HepG2 (cell line): ENCODE data around the gene ATP2B2. TPM values are rescaled to one million over a fixed set of nuclear protein-coding genes. Genes with fewer than 3 reads are reported as not detected.
A peak's percentile ranks its signal among the peaks of the same experiment; 100 is the strongest.

Source experiments
- ARID2 ChIP-seq: sonication (generic); formaldehyde crosslinking; IDR thresholded peaks from 2 replicates; pipeline ENCODE4 v1.8.1; 2022; ENCODE audit warnings: mild to moderate bottlenecking, missing genetic modification reagents, borderline replicate concordance
- MBD4 ChIP-seq: IDR thresholded peaks from 2 replicates; pipeline ENCODE4 v1.6.1; 2012; ENCODE audit warnings: low read length, inconsistent platforms, borderline replicate concordance
- MTF1 ChIP-seq: sonication (generic); formaldehyde crosslinking; IDR thresholded peaks from 2 replicates; pipeline ENCODE4 v1.5.0; 2020; ENCODE audit warnings: missing genetic modification reagents
- RCOR2 ChIP-seq: IDR thresholded peaks from 2 replicates; pipeline ENCODE4 v1.6.1; 2016; ENCODE audit warnings: missing biosample characterization, missing genetic modification reagents
- SIN3B ChIP-seq: fragments of 150-350 bp; IDR thresholded peaks from 2 replicates; pipeline ENCODE4 v1.6.1; 2014; ENCODE audit warnings: low read length
- SIX4 ChIP-seq: sonication (generic); formaldehyde crosslinking; IDR thresholded peaks from 2 replicates; pipeline ENCODE4 v1.4.0; 2020; ENCODE audit warnings: missing genetic modification reagents
- SNAPC2 ChIP-seq: sonication (generic); formaldehyde crosslinking; IDR thresholded peaks from 2 replicates; pipeline ENCODE4 v1.8.1; 2022; ENCODE audit warnings: mild to moderate bottlenecking, missing genetic modification reagents
- ZFP36 ChIP-seq: fragments of 150-350 bp; IDR thresholded peaks from 2 replicates; pipeline ENCODE4 v1.6.1; 2018; ENCODE audit warnings: borderline replicate concordance, low read length, low read depth; ENCODE audit not compliant: partially characterized antibody
- ZFP41 ChIP-seq: sonication (generic); formaldehyde crosslinking; IDR thresholded peaks from 2 replicates; pipeline ENCODE4 v1.4.0; 2020; ENCODE audit warnings: mild to moderate bottlenecking, missing genetic modification reagents, borderline replicate concordance
- ZMYM3 ChIP-seq: sonication (generic); formaldehyde crosslinking; IDR thresholded peaks from 2 replicates; pipeline ENCODE4 v1.5.1; 2020; ENCODE audit warnings: mild to moderate bottlenecking, missing genetic modification reagents
- ZNF225 ChIP-seq: sonication (generic); formaldehyde crosslinking; IDR thresholded peaks from 2 replicates; pipeline ENCODE4 v1.4.0; 2020; ENCODE audit warnings: mild to moderate bottlenecking, missing genetic modification reagents
- ZNF24 ChIP-seq: fragments of 450-650 bp; IDR thresholded peaks from 2 replicates; pipeline ENCODE4 v1.6.1; 2017; ENCODE audit warnings: antibody characterized with exemption, mild to moderate bottlenecking
- ZNF557 ChIP-seq: sonication (generic); formaldehyde crosslinking; IDR thresholded peaks from 2 replicates; pipeline ENCODE4 v1.4.0; 2020; ENCODE audit warnings: missing genetic modification reagents
- ZNF562 ChIP-seq: sonication (generic); formaldehyde crosslinking; IDR thresholded peaks from 2 replicates; pipeline ENCODE4 v1.8.0; 2022; ENCODE audit warnings: missing genetic modification reagents, borderline replicate concordance
- ZNF768 ChIP-seq: sonication (generic); formaldehyde crosslinking; IDR thresholded peaks from 2 replicates; pipeline ENCODE4 v1.4.0; 2020; ENCODE audit warnings: missing genetic modification reagents
- polyA plus RNA-seq, 8 experiments: library from polyadenylated mRNA; depleted of rRNA in 3 of 8; stranded (reverse) in 7 of 8; unstranded in 1 of 8; fragments of >200 nt; fragmentation: Illumina TruSeq in 4 of 8; extraction: Trizol in 4 of 8; gene quantifications; 2 replicates each; pipeline versions ENCODE4 v1.2.1 to v1.2.3, GENCODE V29; 2011 to 2016; ENCODE audit warnings: low read depth in 4 of 8, missing spikeins in 1 of 8, mixed read lengths in 1 of 8; ENCODE audit not compliant: insufficient read depth in 1 of 8
- total RNA-seq, 5 experiments: library from RNA; depleted of rRNA; stranded (reverse); fragments of >200 nt; fragmentation: Illumina TruSeq; extraction: Trizol; gene quantifications; 2 replicates each; pipeline ENCODE4 v1.2.3, GENCODE V29; 2016; ENCODE audit warnings: low read depth in 1 of 5
- TF ChIP-seq, protein P1 (sequence below): sonication (generic); formaldehyde crosslinking; IDR thresholded peaks from 2 replicates; pipeline ENCODE4 v1.5.1; 2020; ENCODE audit warnings: mild to moderate bottlenecking, missing genetic modification reagents, borderline replicate concordance
- TF ChIP-seq, protein P2 (sequence below): sonication (generic); formaldehyde crosslinking; IDR thresholded peaks from 2 replicates; pipeline ENCODE4 v1.5.1; 2020; ENCODE audit warnings: missing genetic modification reagents, mild to moderate bottlenecking, borderline replicate concordance

ATP2B2 gene
- total and polyA plus RNA-seq, 2 of the 13 experiments (the other 11 are each of a cell fraction or from before 2014, with no cell fraction given) = 1.5 to 2.3 TPM

DNA sequence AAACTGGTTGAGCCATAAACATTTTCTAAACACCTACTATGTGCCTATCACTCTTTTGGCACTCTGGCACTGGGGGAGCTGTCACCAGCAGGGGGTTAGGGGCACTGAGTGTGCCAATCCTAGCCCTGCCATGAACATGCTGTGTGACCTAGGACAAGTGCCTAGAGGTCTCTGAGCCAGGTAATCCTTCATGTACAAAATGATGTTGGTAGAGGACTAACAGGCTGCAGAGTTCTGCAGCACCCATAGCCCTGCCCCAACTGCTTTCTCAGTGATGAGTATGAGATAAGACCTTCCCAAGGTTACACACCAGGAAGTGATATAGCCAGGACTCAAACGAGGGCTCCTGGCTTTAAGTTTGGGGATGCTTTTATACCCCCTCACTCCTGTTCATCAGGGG lies 99.6 kb downstream of the ATP2B2 start (continued):
- TF ChIP-seq, protein P1, sequence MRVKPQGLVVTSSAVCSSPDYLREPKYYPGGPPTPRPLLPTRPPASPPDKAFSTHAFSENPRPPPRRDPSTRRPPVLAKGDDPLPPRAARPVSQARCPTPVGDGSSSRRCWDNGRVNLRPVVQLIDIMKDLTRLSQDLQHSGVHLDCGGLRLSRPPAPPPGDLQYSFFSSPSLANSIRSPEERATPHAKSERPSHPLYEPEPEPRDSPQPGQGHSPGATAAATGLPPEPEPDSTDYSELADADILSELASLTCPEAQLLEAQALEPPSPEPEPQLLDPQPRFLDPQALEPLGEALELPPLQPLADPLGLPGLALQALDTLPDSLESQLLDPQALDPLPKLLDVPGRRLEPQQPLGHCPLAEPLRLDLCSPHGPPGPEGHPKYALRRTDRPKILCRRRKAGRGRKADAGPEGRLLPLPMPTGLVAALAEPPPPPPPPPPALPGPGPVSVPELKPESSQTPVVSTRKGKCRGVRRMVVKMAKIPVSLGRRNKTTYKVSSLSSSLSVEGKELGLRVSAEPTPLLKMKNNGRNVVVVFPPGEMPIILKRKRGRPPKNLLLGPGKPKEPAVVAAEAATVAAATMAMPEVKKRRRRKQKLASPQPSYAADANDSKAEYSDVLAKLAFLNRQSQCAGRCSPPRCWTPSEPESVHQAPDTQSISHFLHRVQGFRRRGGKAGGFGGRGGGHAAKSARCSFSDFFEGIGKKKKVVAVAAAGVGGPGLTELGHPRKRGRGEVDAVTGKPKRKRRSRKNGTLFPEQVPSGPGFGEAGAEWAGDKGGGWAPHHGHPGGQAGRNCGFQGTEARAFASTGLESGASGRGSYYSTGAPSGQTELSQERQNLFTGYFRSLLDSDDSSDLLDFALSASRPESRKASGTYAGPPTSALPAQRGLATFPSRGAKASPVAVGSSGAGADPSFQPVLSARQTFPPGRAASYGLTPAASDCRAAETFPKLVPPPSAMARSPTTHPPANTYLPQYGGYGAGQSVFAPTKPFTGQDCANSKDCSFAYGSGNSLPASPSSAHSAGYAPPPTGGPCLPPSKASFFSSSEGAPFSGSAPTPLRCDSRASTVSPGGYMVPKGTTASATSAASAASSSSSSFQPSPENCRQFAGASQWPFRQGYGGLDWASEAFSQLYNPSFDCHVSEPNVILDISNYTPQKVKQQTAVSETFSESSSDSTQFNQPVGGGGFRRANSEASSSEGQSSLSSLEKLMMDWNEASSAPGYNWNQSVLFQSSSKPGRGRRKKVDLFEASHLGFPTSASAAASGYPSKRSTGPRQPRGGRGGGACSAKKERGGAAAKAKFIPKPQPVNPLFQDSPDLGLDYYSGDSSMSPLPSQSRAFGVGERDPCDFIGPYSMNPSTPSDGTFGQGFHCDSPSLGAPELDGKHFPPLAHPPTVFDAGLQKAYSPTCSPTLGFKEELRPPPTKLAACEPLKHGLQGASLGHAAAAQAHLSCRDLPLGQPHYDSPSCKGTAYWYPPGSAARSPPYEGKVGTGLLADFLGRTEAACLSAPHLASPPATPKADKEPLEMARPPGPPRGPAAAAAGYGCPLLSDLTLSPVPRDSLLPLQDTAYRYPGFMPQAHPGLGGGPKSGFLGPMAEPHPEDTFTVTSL (CRISPR knock-in tag) = no peak
- no peak for TF ChIP-seq ZNF24
- TF ChIP-seq ZNF225 (CRISPR knock-in tag) = no peak
- TF ChIP-seq MTF1 (CRISPR knock-in tag) = no peak
- TF ChIP-seq SIN3B = no peak
- 0 out of 2 replicates have a peak, but pooled peaks have one; percentile 19 for TF ChIP-seq RCOR2
- no peak for TF ChIP-seq ZFP41 (CRISPR knock-in tag)
- no peak for TF ChIP-seq ARID2
- TF ChIP-seq SNAPC2 (CRISPR knock-in tag) = no peak
- peak; percentile 100 for TF ChIP-seq ZNF768 (CRISPR knock-in tag)
- TF ChIP-seq MBD4 = no peak
- TF ChIP-seq ZMYM3 (CRISPR knock-in tag) = peak; percentile 78
- TF ChIP-seq, protein P2, sequence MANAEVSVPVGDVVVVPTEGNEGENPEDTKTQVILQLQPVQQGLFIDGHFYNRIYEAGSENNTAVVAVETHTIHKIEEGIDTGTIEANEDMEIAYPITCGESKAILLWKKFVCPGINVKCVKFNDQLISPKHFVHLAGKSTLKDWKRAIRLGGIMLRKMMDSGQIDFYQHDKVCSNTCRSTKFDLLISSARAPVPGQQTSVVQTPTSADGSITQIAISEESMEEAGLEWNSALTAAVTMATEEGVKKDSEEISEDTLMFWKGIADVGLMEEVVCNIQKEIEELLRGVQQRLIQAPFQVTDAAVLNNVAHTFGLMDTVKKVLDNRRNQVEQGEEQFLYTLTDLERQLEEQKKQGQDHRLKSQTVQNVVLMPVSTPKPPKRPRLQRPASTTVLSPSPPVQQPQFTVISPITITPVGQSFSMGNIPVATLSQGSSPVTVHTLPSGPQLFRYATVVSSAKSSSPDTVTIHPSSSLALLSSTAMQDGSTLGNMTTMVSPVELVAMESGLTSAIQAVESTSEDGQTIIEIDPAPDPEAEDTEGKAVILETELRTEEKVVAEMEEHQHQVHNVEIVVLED (CRISPR knock-in tag) = no peak
- no peak for TF ChIP-seq ZNF557 (CRISPR knock-in tag)
- no peak for TF ChIP-seq SIX4 (CRISPR knock-in tag)
- no peak for TF ChIP-seq ZNF562 (CRISPR knock-in tag)
- TF ChIP-seq ZFP36 = peak; percentile 31
